Stimulated activated CD8-positive, alpha-beta memory T cell treated with anti-CD3 and anti-CD28 coated beads, Interleukin-4, amount 100 ng/mL, for 4 hours (primary cell): ENCODE results near the gene FBXW8.

Experiments used
- DNase-seq, 2 donors: peaks; one replicate each; pipeline ENCODE4 v3.0.0-alpha.2; 2020; ENCODE audit warnings: low read depth in 2 of 2, low spot score in 1 of 2

The FBXW8 gene

GRCh38 chr12:117019866-117020265, 109.1 kb downstream of the FBXW8 start:
- DNase-seq: no peak

GRCh38 chr12:117020536-117021220, 109.9 kb downstream of the FBXW8 start:
- no peak for DNase-seq

DNA sequence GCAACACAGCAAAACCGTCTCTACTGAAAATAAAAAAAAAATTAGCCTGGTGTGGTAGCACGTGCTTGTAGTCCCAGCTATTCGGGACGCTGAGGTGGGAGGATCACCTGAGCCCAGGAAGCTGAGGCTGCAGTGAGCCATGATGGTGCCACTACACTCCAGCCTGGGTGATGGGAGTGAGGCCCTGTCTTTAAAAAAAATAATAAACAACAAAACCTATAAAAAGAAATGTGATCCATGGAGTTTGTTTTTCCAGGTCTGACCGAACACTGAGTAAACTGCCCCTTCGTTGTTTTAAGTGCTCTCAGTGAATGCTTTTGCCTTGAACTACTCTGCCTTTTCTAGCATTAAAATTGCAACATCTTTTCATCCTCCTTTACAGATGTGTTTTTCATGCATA, 111.7 kb downstream of the FBXW8 start:
- DNase-seq: no peak

DNA sequence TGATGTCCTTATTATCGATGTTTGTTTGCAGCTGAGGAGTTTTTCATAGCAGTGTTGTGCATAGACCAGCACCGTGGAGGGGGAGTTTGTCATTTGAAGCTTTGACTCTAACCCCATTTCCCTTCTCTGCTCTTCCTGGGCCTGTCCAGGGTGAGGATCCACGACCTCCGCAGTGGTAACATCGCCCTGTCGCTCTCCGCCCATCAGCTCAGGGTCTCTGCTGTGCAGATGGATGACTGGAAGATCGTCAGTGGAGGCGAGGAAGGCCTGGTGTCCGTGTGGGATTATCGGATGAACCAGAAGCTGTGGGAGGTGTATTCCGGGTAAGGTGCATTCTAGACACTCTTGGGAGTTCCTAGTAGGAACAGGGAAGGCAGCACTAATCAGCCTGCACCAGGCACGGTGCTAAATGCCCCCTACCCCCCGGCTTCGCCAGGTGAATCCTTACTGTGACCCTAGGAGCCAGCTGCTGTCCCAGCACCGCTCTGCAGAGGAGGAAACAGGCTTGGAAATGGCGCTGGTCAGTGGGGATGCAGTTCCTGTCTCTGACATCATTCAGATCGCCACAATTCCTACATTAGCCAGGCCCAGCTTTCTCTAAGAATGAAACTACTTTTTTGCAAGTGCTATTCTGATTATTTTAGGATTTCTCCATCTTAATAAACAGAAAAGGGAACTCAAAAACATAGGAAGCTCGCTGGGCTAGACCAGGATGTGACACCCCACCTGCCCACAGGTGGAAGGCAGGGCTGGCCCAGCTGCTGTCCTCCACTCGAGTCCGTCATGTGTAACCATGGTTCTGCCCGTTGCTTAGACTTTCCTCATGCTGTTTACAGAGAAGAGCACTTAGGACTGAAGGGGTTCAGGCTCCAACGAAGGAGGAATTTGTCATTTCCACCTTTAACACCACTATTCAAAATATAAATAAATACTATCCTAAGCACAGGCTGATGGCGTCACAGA, 113.5 kb downstream of the FBXW8 start:
- DNase-seq: no peak

DNA sequence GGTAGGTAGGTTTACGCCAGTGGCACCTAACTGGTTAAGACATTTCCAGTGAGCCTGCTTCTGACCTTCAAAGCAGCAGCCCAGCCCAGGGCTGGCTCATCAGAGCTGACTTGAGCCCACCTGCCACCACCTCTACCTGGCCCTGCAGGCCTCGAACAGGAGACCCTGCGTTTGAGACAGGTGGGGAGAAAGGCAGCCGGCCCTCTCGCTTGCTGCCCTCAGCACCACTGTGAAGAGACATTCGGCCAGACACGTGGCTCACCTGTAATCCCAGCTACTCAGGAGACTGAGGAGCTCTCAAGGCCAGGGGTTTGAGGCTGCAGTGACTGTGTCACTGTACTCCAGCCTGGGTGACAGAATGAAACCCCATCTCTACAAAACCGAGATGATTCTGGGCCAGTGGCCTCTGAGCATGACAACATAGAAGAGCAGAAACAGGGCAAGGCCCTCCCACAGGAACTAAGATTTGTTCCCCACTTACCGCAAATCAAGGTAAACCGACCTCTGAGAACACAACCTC, 114.3 kb downstream of the FBXW8 start:
- no peak for DNase-seq

GRCh38 chr12:117025481-117026151, 114.9 kb downstream of the FBXW8 start:
- peak in 1 of 2 donors; percentile 11 for DNase-seq

DNA sequence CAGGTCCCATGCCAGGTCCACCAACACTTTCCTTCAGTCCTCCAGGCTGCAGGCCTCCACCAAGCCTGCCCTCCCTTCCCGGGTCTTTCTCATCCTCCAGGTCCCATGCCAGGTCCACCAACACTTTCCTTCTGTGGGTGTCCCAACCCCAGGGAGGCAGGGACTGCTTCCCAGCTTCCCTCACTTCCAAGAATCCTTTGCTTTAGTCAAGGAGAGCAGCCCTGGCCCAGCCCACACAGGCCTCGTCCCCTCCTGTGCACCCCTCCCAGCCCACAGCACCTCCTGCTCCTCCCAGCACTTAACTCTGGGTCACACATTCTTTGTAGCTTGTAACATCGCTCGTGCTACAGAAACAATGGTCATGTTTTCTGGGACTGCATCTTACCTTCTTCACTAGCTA, 115.6 kb downstream of the FBXW8 start:
- DNase-seq: no peak

GRCh38 chr12:117026921-117027250, 116.1 kb downstream of the FBXW8 start:
- DNase-seq: no peak

DNA sequence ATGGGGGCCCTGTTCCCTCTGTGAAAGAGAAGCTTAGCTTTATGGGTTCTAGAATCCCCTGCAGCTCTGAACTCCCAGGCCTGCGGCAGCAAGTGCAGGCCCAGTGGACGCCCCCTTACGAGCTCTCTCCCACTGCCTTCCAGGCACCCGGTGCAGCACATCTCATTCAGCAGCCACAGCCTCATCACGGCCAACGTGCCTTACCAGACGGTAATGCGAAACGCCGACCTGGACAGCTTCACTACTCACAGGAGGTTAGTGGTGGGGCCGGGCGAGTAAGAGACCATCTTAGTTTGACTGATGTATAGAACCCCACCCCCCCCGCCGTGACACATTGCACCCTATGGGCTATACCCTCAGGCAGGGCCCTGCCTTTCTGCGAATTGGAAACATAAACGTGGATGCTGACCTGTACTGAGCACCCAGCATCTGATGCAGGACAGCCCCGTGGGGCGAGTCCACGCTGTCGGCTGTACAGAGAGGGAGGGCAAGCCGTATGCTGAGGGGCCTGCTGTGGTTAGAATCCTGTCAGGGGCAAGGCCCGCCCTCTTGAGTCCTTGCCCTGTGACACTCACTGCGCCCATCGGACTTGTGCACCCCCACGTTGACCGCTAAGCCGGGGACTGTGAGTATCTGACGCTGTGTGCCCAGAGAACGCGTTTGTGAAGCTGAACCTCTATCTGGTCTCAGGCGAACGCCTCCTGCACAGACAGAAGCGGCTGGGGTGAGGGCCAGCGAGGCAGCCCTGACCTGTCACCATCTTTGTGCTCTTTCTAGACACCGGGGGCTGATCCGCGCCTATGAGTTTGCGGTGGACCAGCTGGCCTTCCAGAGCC, 116.7 kb downstream of the FBXW8 start:
- no peak for DNase-seq

DNA sequence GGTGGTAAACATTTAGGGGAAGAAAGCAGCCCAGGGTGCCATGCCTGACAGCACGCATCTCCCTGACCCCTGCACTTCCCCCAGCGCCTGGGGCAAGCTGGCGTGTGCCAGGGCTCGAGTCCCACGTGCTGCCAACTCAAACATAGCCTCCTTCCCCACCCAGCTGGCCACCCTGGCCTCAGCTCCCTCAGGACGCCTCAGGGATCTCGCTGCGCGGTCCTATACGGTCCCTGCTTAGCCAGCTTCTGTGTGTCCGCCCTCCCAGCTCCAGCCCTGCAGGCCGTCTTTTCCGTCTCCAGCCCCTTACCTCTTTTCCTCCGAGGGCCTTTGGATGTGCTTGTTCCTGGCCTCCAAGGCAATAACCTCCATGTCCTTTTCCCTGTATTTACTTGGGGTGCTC, 117.5 kb downstream of the FBXW8 start:
- DNase-seq: no peak

GRCh38 chr12:117030187-117030900, 119.6 kb downstream of the FBXW8 start:
- no peak for DNase-seq

GRCh38 chr12:117031843-117032592, 121.3 kb downstream of the FBXW8 start:
- DNase-seq: no peak

DNA sequence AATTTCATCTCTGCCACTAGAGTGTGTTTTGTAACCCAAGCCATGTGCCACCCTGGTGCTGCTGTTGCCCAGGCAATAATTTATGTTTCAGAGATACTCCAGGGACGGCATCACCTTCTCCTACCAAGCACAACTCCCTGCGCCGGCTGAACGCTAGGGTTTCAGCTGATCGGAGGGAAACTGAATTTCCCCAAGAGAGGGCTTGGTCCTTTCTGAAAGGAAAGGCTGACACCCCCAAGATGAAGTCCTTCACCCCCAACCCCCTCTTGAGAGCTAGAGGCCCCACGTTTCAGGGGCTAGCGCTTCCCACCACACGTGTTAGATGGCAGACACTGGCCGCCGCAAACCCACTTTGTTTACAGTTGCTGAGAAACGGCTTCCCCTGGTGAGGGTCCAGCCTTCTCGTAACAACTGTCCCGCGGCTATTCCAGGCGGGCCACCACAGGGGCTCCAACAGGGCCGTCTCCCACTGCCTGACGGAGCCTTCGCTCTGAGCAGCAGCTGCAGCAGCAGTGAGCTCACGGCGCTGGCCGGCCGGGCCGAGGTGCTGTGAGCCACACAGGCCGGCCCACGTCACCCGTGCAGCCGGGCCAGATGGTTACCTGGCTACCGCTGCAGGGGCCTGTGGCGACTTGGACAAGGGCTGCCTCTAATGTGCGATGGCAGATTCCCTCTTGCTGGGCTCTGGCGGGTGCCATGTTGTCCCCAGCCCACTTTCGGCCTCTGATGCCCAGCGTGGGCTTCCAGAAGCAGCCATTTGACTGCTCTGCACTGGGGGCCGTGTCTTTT, 122.0 kb downstream of the FBXW8 start:
- DNase-seq: no peak

- DNase-seq: no peak
Measured at GRCh38 chr12:117033382-117034221, 122.9 kb downstream of the FBXW8 start.

- DNase-seq: no peak
Measured at GRCh38 chr12:117034249-117034648, 123.5 kb downstream of the FBXW8 start.

DNA sequence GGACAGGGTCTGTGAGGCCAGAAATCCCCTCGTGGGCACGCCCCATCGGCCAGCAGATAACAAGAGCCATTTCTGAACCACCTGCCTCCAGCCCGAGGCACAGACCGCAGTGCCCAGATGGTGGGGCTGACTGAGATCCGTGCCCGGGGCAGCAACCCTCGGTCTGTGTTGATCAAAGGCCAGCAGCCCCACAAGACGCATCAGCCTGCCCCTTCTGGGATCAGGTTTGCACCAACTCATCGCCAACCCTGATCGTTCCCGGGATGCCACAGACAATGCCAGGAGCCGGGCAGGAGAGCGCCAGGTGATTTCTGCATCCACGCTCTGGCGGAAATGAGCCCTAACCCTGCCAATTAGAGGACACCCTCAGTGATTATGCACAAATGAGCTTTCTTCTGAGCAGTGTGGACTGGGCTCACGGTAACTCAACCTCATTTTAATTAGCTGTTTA, 124.0 kb downstream of the FBXW8 start:
- DNase-seq: no peak

- DNase-seq: no peak
Measured at GRCh38 chr12:117035287-117035686, 124.5 kb downstream of the FBXW8 start.

GRCh38 chr12:117036046-117036445, 125.3 kb downstream of the FBXW8 start:
- no peak for DNase-seq
